Trophoblast cell (in vitro differentiated cells and primary cell): Measurements from ENCODE around the gene ELP4.

Source experiments
- DNase-seq, 2 donors: peaks; one replicate each; pipeline ENCODE4 v3.0.0-alpha.2; 2016
- H2AFZ ChIP-seq: 2 replicates; pipeline ENCODE4 v1.6.1; 2013; ENCODE audit warnings: low read length, moderate library complexity, mild to moderate bottlenecking; ENCODE audit not compliant: insufficient read depth, poor library complexity
- H2AK5ac ChIP-seq: 2 replicates; pipeline ENCODE4 v1.6.1; 2013; ENCODE audit warnings: mild to moderate bottlenecking, low read length
- H2BK120ac ChIP-seq: 2 replicates; pipeline ENCODE4 v1.6.1; 2013; ENCODE audit warnings: low read length, mild to moderate bottlenecking, moderate library complexity; ENCODE audit not compliant: insufficient read depth, poor library complexity
- H2BK12ac ChIP-seq: 2 replicates; pipeline ENCODE4 v1.6.1; 2013; ENCODE audit warnings: mild to moderate bottlenecking, low read length, moderate library complexity
- H2BK5ac ChIP-seq: 2 replicates; pipeline ENCODE4 v1.6.1; 2013; ENCODE audit warnings: low read length, low read depth, moderate library complexity, mild to moderate bottlenecking; ENCODE audit not compliant: poor library complexity
- H3K14ac ChIP-seq: 2 replicates; pipeline ENCODE4 v1.6.1; 2013; ENCODE audit warnings: mild to moderate bottlenecking, low read length
- H3K18ac ChIP-seq: 2 replicates; pipeline ENCODE4 v1.6.1; 2013; ENCODE audit warnings: mild to moderate bottlenecking, low read length
- H3K23ac ChIP-seq: 2 replicates; pipeline ENCODE4 v1.6.1; 2013; ENCODE audit warnings: low read length
- H3K27ac ChIP-seq: 2 replicates; pipeline ENCODE4 v1.5.1; 2013; ENCODE audit warnings: low read depth, mild to moderate bottlenecking, inconsistent platforms, low read length, moderate library complexity
- H3K27me3 ChIP-seq: 2 replicates; pipeline ENCODE4 v1.6.1; 2013; ENCODE audit warnings: inconsistent platforms, mild to moderate bottlenecking, low read length, moderate library complexity; ENCODE audit not compliant: insufficient read depth
- H3K36me3 ChIP-seq, 2 experiments: 1 replicate in 1 of 2; 2 replicates in 1 of 2; pipeline ENCODE4 v1.6.1; 2013; ENCODE audit warnings: low read length in 2 of 2, mild to moderate bottlenecking in 2 of 2, moderate library complexity in 1 of 2; ENCODE audit not compliant: insufficient read depth in 2 of 2, control insufficient read depth in 1 of 2
- H3K4ac ChIP-seq: 2 replicates; pipeline ENCODE4 v1.6.1; 2013; ENCODE audit warnings: low read depth, mild to moderate bottlenecking, low read length, moderate library complexity
- H3K4me1 ChIP-seq, 2 experiments: 1 replicate in 1 of 2; 2 replicates in 1 of 2; pipeline ENCODE4 v1.6.1; 2013; ENCODE audit warnings: low read length in 2 of 2, mild to moderate bottlenecking in 2 of 2, moderate library complexity in 1 of 2; ENCODE audit not compliant: insufficient read depth in 2 of 2, control insufficient read depth in 1 of 2
- H3K4me2 ChIP-seq: 2 replicates; pipeline ENCODE4 v1.6.1; 2013; ENCODE audit warnings: inconsistent platforms, mild to moderate bottlenecking, low read length, moderate library complexity
- H3K4me3 ChIP-seq: 2 replicates; pipeline ENCODE4 v1.5.1; 2013; ENCODE audit warnings: mild to moderate bottlenecking, low read depth, low read length, inconsistent platforms
- H3K79me1 ChIP-seq: one replicate; pipeline ENCODE4 v1.6.1; 2013; ENCODE audit warnings: low read length
- H3K79me2 ChIP-seq: 2 replicates; pipeline ENCODE4 v1.6.1; 2013; ENCODE audit warnings: low read length, mild to moderate bottlenecking; ENCODE audit not compliant: control insufficient read depth, insufficient read depth, poor library complexity
- H3K9ac ChIP-seq: 2 replicates; pipeline ENCODE4 v1.6.1; 2013; ENCODE audit warnings: mild to moderate bottlenecking, low read length
- H3K9me3 ChIP-seq: 2 replicates; pipeline ENCODE4 v1.6.1; 2013; ENCODE audit warnings: low read depth, mild to moderate bottlenecking, control low read depth, inconsistent platforms, low read length; ENCODE audit not compliant: insufficient read depth
- H4K12ac ChIP-seq: 2 replicates; pipeline ENCODE4 v1.6.1; 2013; ENCODE audit warnings: low read depth, mild to moderate bottlenecking, low read length, moderate library complexity
- H4K8ac ChIP-seq: 2 replicates; pipeline ENCODE4 v1.6.1; 2013; ENCODE audit warnings: low read depth, mild to moderate bottlenecking, low read length, moderate library complexity
- H4K91ac ChIP-seq: one replicate; pipeline ENCODE4 v1.6.1; 2013; ENCODE audit warnings: low read depth, mild to moderate bottlenecking, low read length, moderate library complexity
- WGBS: extraction: QIAGEN DNeasy Blood & Tissue Kit; methylation state at CpG from one replicate; pipeline ENCODE4 v1.1.7; 2013; ENCODE audit warnings: missing lambda C conversion rate; ENCODE audit not compliant: insufficient read length, insufficient coverage; ENCODE audit errors: extremely low coverage; 5-methylcytosine and 5-hydroxymethylcytosine counted together

Gene ELP4

GRCh38 chr11:31801298-31801702, 291.7 kb downstream of the ELP4 start:
- no peak overlapping the region for H2AFZ ChIP-seq
- H3K79me1 ChIP-seq: no peaks in the 10 kb centered on the region
- no peak overlapping the region for H3K18ac ChIP-seq
- H3K9me3 ChIP-seq: peaks cover 8% of the 10 kb centered on the region
- H4K91ac ChIP-seq: no peak overlapping the region
- H3K36me3 ChIP-seq: no peaks in the 10 kb centered on the region
- peaks cover 91% of the 10 kb centered on the region for H3K27me3 ChIP-seq
- peaks cover 10 to 12% of the 10 kb centered on the region in 2 experiments for H3K4me1 ChIP-seq
- H3K9ac ChIP-seq: no peak overlapping the region
- no peaks in the 10 kb centered on the region for H3K79me2 ChIP-seq
- no peak overlapping the region for H3K27ac ChIP-seq
- H3K4me2 ChIP-seq: no peak overlapping the region
- H3K14ac ChIP-seq: no peak overlapping the region
- no CpG with 5 or more reads among the region's 9 CpGs for WGBS
- H2BK5ac ChIP-seq: no peak overlapping the region
- H3K4ac ChIP-seq: no peak overlapping the region
- H3K4me3 ChIP-seq: no peak overlapping the region
- no peak overlapping the region for H4K12ac ChIP-seq
- no peak for DNase-seq
- no peak overlapping the region for H2BK120ac ChIP-seq
- no peak overlapping the region for H3K23ac ChIP-seq
- H4K8ac ChIP-seq: no peak overlapping the region
- no peak overlapping the region for H2BK12ac ChIP-seq
- H2AK5ac ChIP-seq: no peak overlapping the region

- Histone ChIP-seq H3K9me3 (peaks cover 7% of the 10 kb centered on the region), H3K4ac (no peak overlapping the region), H2BK5ac (no peak overlapping the region), H3K4me2 (no peak overlapping the region), H3K18ac (no peak overlapping the region), H3K27ac (no peak overlapping the region), H3K79me2 (no peaks in the 10 kb centered on the region), H3K36me3 (no peaks in the 10 kb centered on the region), H3K14ac (no peak overlapping the region), H3K9ac (no peak overlapping the region), H2BK12ac (no peak overlapping the region), H3K23ac (no peak overlapping the region), H4K8ac (no peak overlapping the region), H4K12ac (no peak overlapping the region), H3K79me1 (no peaks in the 10 kb centered on the region), H4K91ac (no peak overlapping the region), H2AK5ac (no peak overlapping the region), H2BK120ac (no peak overlapping the region), H3K27me3 (peaks cover 91% of the 10 kb centered on the region), H2AFZ (no peak overlapping the region), H3K4me3 (no peak overlapping the region), H3K4me1 (peaks cover 10 to 12% of the 10 kb centered on the region in 2 experiments)
- no peak for DNase-seq
- no CpG with 5 or more reads among the region's 6 CpGs for WGBS
These were observed 292.5 kb downstream of the ELP4 start for GRCh38 chr11:31802000-31802551.

GRCh38 chr11:31802609-31802989, 293.0 kb downstream of the ELP4 start:
- no peak overlapping the region for H2BK12ac ChIP-seq
- H3K4me1 ChIP-seq: peaks cover 10 to 12% of the 10 kb centered on the region in 2 experiments
- H3K27me3 ChIP-seq: peaks cover 91% of the 10 kb centered on the region
- no peak overlapping the region for H2BK5ac ChIP-seq
- H2AK5ac ChIP-seq: no peak overlapping the region
- H3K79me1 ChIP-seq: no peaks in the 10 kb centered on the region
- no peak overlapping the region for H4K91ac ChIP-seq
- H2BK120ac ChIP-seq: no peak overlapping the region
- H3K36me3 ChIP-seq: no peaks in the 10 kb centered on the region
- no peak overlapping the region for H4K12ac ChIP-seq
- WGBS: no CpG with 5 or more reads among the region's 20 CpGs
- peaks cover 7% of the 10 kb centered on the region for H3K9me3 ChIP-seq
- H3K9ac ChIP-seq: no peak overlapping the region
- H2AFZ ChIP-seq: no peak overlapping the region
- no peak overlapping the region for H3K4ac ChIP-seq
- H3K27ac ChIP-seq: no peak overlapping the region
- no peak overlapping the region for H3K4me2 ChIP-seq
- H4K8ac ChIP-seq: no peak overlapping the region
- DNase-seq: no peak
- H3K79me2 ChIP-seq: no peaks in the 10 kb centered on the region
- no peak overlapping the region for H3K14ac ChIP-seq
- no peak overlapping the region for H3K23ac ChIP-seq
- no peak overlapping the region for H3K18ac ChIP-seq
- no peak overlapping the region for H3K4me3 ChIP-seq

GRCh38 chr11:31802990-31803812, 293.6 kb downstream of the ELP4 start:
- no peaks in the 10 kb centered on the region for H3K36me3 ChIP-seq
- H3K4ac ChIP-seq: no peak overlapping the region
- H2BK5ac ChIP-seq: no peak overlapping the region
- peak overlapping the region; percentile 48 for H3K23ac ChIP-seq
- H3K9me3 ChIP-seq: peaks cover 7% of the 10 kb centered on the region
- WGBS: no CpG with 5 or more reads among the region's 24 CpGs
- peaks cover 88% of the 10 kb centered on the region for H3K27me3 ChIP-seq
- no peak overlapping the region for H4K91ac ChIP-seq
- no peak overlapping the region for H4K12ac ChIP-seq
- H3K4me2 ChIP-seq: no peak overlapping the region
- no peak overlapping the region for H3K14ac ChIP-seq
- no peaks in the 10 kb centered on the region for H3K79me2 ChIP-seq
- H3K18ac ChIP-seq: no peak overlapping the region
- H3K79me1 ChIP-seq: no peaks in the 10 kb centered on the region
- H3K4me3 ChIP-seq: peak overlapping the region; percentile 46
- H3K9ac ChIP-seq: no peak overlapping the region
- H4K8ac ChIP-seq: no peak overlapping the region
- no peak for DNase-seq
- no peak overlapping the region for H2BK12ac ChIP-seq
- H2AK5ac ChIP-seq: no peak overlapping the region
- H2AFZ ChIP-seq: no peak overlapping the region
- no peak overlapping the region for H2BK120ac ChIP-seq
- peaks cover 10 to 12% of the 10 kb centered on the region in 2 experiments for H3K4me1 ChIP-seq
- no peak overlapping the region for H3K27ac ChIP-seq
